Myometrial cell (primary cell): ENCODE data around the gene FMR1NB. TPM values are rescaled to one million over a fixed set of nuclear protein-coding genes. Genes with fewer than 3 reads are reported as not detected.

Experiments
- total RNA-seq: library from RNA; depleted of rRNA; stranded (reverse); fragments of >200 nt; gene quantifications from 2 replicates; pipeline ENCODE4 v1.2.3, GENCODE V29; 2015

The FMR1NB gene
- total RNA-seq, result not detected in 2 replicates

GRCh38 chrX:147981038-147981752 is at the start of gene FMR1NB:
TSS of gene FMR1NB (plus strand) at chrX:147981337. CDS start at chrX:147981403, 66 bp downstream.

Other genes with a start within 250 kb of the FMR1NB start
- gene FMR1, start 69.4 kb upstream of the FMR1NB start, total RNA-seq, result 8.1 and 8.2 TPM in 2 replicates